B cell (primary cell): ENCODE measurements around the gene VWA8. TPM values are rescaled to one million over a fixed set of nuclear protein-coding genes. Genes with fewer than 3 reads are reported as not detected.

Experiments
- ATAC-seq: fragments of 200-7000 bp; cut with Tn5 transposase; one replicate; pipeline ENCODE4 v1.10.0; 2021; ENCODE audit warnings: low read depth, mild to moderate bottlenecking, moderate number of reproducible peaks, moderate library complexity
- CTCF ChIA-PET: fragments of 350-600 bp; sonication (Branson Sonifier 250); formaldehyde crosslinking; loops from one replicate; lab custom pipeline; 2021; ENCODE audit warnings: antibody characterized with exemption, inconsistent platforms; lab: Charles Lee
- POLR2A ChIA-PET: fragments of 350-600 bp; sonication (Branson Sonifier 250); formaldehyde crosslinking; loops from one replicate; lab custom pipeline; 2021; ENCODE audit warnings: antibody characterized with exemption; lab: Charles Lee
- DNase-seq: peaks from one replicate; pipeline ENCODE4 v3.0.0; 2013
- H2AFZ ChIP-seq: 2 replicates; pipeline ENCODE4 v1.6.1; 2012; ENCODE audit warnings: mild to moderate bottlenecking, low read depth, low read length; ENCODE audit not compliant: insufficient read depth, poor library complexity, severe bottlenecking
- H3K27ac ChIP-seq, 2 donors: 1 replicate in 1 of 2; 2 replicates in 1 of 2; pipeline ENCODE4 v1.5.1; 2012 to 2013; ENCODE audit warnings: low read length in 2 of 2, mild to moderate bottlenecking in 2 of 2, moderate library complexity in 1 of 2
- H3K27me3 ChIP-seq, 4 experiments: fragments of 200-600 bp in 1 of 4; sonication (generic) in 1 of 4; replicated peaks in 1 of 4; 1 replicate in 2 of 4; 2 replicates in 2 of 4; pipeline versions ENCODE4 v1.6.1 to v1.7.0; 2013 to 2016; ENCODE audit warnings: low read length in 3 of 4, mild to moderate bottlenecking in 2 of 4, mixed read lengths in 1 of 4, moderate library complexity in 1 of 4; ENCODE audit not compliant: insufficient read depth in 4 of 4, control insufficient read depth in 3 of 4; ENCODE audit errors: control extremely low read depth in 1 of 4
- H3K36me3 ChIP-seq, 2 experiments: replicated peaks in 1 of 2; 1 replicate in 1 of 2; 2 replicates in 1 of 2; pipeline versions ENCODE4 v1.6.1 to v1.7.1; 2013; ENCODE audit warnings: low read length in 1 of 2; ENCODE audit not compliant: insufficient read depth in 2 of 2, control insufficient read depth in 1 of 2; ENCODE audit errors: control extremely low read depth in 1 of 2, extremely low read depth in 1 of 2
- H3K4me1 ChIP-seq, 2 donors: fragments of 200-600 bp in 1 of 2; sonication (generic) in 1 of 2; 1 replicate in 1 of 2; 2 replicates in 1 of 2; pipeline versions ENCODE4 v1.5.1 to v1.6.1; 2013 to 2017; ENCODE audit warnings: low read length in 2 of 2; ENCODE audit not compliant: control insufficient read depth in 2 of 2, insufficient read depth in 2 of 2
- H3K4me2 ChIP-seq: replicated peaks from 2 replicates; pipeline ENCODE3; 2012; ENCODE audit warnings: mild to moderate bottlenecking, low read depth, low read length; ENCODE audit not compliant: poor library complexity, severe bottlenecking
- H3K4me3 ChIP-seq, 5 experiments: fragments of 200-600 bp in 1 of 5; sonication (generic) in 1 of 5; 1 replicate in 3 of 5; 2 replicates in 2 of 5; pipeline versions ENCODE4 v1.5.1 to v1.7.0; 2011 to 2016; ENCODE audit warnings: low read length in 4 of 5, mild to moderate bottlenecking in 4 of 5, low read depth in 2 of 5, control low read depth in 1 of 5, moderate library complexity in 1 of 5; ENCODE audit not compliant: insufficient read depth in 1 of 5; ENCODE audit errors: control extremely low read depth in 1 of 5, extremely low read depth in 1 of 5
- H3K79me2 ChIP-seq: fragments of 200-600 bp; sonication (generic); one replicate; pipeline ENCODE4 v1.6.0; 2016; ENCODE audit warnings: low read length; ENCODE audit not compliant: control insufficient read depth, insufficient read depth
- H3K9ac ChIP-seq: fragments of 200-600 bp; sonication (generic); 2 replicates; pipeline ENCODE4 v1.6.1; 2017; ENCODE audit warnings: mild to moderate bottlenecking, low read length, moderate library complexity
- H3K9me3 ChIP-seq, 3 donors: one replicate each; pipeline versions ENCODE4 v1.6.1 to v1.7.1; 2013; ENCODE audit warnings: low read length in 2 of 3; ENCODE audit not compliant: control insufficient read depth in 2 of 3, insufficient read depth in 1 of 3; ENCODE audit errors: control extremely low read depth in 1 of 3
- H4K20me1 ChIP-seq: 2 replicates; pipeline ENCODE4 v1.6.0; 2012; ENCODE audit warnings: mild to moderate bottlenecking, low read length; ENCODE audit not compliant: insufficient read depth, control insufficient read depth, poor library complexity, severe bottlenecking
- H3K27ac Mint-ChIP-seq: one replicate; pipeline ENCODE4 v1.8.0; 2021; ENCODE audit warnings: mixed read lengths
- H3K27me3 Mint-ChIP-seq: one replicate; pipeline ENCODE4 v1.8.0; 2021; ENCODE audit warnings: mixed read lengths
- H3K4me1 Mint-ChIP-seq: one replicate; pipeline ENCODE4 v1.8.0; 2021; ENCODE audit warnings: mixed read lengths
- H3K4me3 Mint-ChIP-seq: one replicate; pipeline ENCODE4 v1.8.0; 2021; ENCODE audit warnings: mixed read lengths
- H3K9me3 Mint-ChIP-seq: one replicate; pipeline ENCODE4 v1.8.0; 2022; ENCODE audit warnings: mixed read lengths; ENCODE audit not compliant: insufficient read depth
- EZH2 ChIP-seq: IDR thresholded peaks from 2 replicates; pipeline ENCODE4 v1.6.1; 2012; ENCODE audit warnings: borderline replicate concordance, low read depth, mild to moderate bottlenecking, moderate library complexity, low read length; ENCODE audit not compliant: insufficient read depth, poor library complexity, severe bottlenecking
- WGBS: methylation state at CpG from one replicate; pipeline ENCODE4 v1.1.5; 2013; ENCODE audit warnings: missing lambda C conversion rate; ENCODE audit not compliant: insufficient coverage; 5-methylcytosine and 5-hydroxymethylcytosine counted together
- intact Hi-C: fragments of 100-400 bp; cut with micrococcal nuclease; formaldehyde crosslinking; loops from one replicate; pipeline ENCODE4 v1.10.0; 2022
- polyA plus RNA-seq: library from polyadenylated mRNA; depleted of rRNA; stranded (reverse); fragments of >200 nt; gene quantifications from 2 replicates; pipeline ENCODE4 v1.2.3, GENCODE V29; 2012
- total RNA-seq, 2 donors: library from RNA; stranded (reverse); fragments of 120-200 nt in 1 of 2; gene quantifications; 1 replicate in 1 of 2; 2 replicates in 1 of 2; pipeline versions ENCODE4 v1.2.3 to v1.2.4, GENCODE V29; 2013 to 2022
- TF ChIP-seq, protein P1 (sequence below): fragments of 200-600 bp; IDR thresholded peaks from one replicate; pipeline ENCODE4 v1.8.0; 2022; ENCODE audit warnings: antibody characterized with exemption, mild to moderate bottlenecking

The VWA8 gene
- total and polyA plus RNA-seq, 2 donors (not counting 1 experiment from before 2014, with no cell fraction given) = 6.0 to 19.7 TPM

DNA sequence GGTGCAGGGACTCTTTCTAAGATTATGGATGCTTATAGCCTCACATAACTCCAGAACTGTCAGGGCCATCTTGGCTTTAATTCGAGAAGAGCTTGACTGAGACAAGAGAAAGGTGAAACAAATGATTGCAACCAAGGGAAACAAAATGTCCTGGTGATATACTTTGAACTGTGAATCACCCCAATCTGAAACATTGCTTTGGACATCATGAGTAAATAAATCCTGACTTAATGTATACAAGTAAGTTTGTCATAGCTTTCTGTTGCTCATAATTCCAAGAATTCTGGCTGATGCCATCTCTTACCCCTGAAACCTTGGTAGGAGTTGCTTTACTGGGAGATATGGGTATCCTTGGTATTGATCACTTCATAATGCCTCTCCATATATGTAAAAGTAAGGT is 5.8 kb upstream of the VWA8 start:
- Histone ChIP-seq H3K4me3 (no peak overlapping the region), H3K27me3 (no peaks in the 10 kb centered on the region), H3K4me2 (no peak overlapping the region), H3K9me3 (no peaks in the 10 kb centered on the region), H3K79me2 (no peaks in the 10 kb centered on the region), H3K36me3 (no peaks in the 10 kb centered on the region), H3K4me1 (peaks cover 0 to 3% of the 10 kb centered on the region in 2 donors), H3K9ac (no peak overlapping the region), H4K20me1 (no peaks in the 10 kb centered on the region), H3K27ac (no peak overlapping the region), H2AFZ (no peak overlapping the region)
- H3K9me3 Mint-ChIP-seq = no peaks in the 10 kb centered on the region
- ATAC-seq (no peak), DNase-seq (no peak)
- no peak overlapping the region for H3K27ac Mint-ChIP-seq
- H3K4me3 Mint-ChIP-seq = no peak overlapping the region
- no CpG with 5 or more reads among the region's 1 CpG for WGBS
- peaks cover 2% of the 10 kb centered on the region for H3K4me1 Mint-ChIP-seq
- H3K27me3 Mint-ChIP-seq = peaks cover 13% of the 10 kb centered on the region
- ChIA-PET POLR2A (no interaction called here), CTCF (interaction anchor here (0.6 kb wide), 1 partner anchor 693 kb away, joined by 4 read pairs; no protein-coding TSS in a partner anchor)
- intact Hi-C loops = no loop called here
- TF ChIP-seq EZH2 = no peak
- TF ChIP-seq, protein P1, sequence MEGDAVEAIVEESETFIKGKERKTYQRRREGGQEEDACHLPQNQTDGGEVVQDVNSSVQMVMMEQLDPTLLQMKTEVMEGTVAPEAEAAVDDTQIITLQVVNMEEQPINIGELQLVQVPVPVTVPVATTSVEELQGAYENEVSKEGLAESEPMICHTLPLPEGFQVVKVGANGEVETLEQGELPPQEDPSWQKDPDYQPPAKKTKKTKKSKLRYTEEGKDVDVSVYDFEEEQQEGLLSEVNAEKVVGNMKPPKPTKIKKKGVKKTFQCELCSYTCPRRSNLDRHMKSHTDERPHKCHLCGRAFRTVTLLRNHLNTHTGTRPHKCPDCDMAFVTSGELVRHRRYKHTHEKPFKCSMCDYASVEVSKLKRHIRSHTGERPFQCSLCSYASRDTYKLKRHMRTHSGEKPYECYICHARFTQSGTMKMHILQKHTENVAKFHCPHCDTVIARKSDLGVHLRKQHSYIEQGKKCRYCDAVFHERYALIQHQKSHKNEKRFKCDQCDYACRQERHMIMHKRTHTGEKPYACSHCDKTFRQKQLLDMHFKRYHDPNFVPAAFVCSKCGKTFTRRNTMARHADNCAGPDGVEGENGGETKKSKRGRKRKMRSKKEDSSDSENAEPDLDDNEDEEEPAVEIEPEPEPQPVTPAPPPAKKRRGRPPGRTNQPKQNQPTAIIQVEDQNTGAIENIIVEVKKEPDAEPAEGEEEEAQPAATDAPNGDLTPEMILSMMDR = no peak

DNA sequence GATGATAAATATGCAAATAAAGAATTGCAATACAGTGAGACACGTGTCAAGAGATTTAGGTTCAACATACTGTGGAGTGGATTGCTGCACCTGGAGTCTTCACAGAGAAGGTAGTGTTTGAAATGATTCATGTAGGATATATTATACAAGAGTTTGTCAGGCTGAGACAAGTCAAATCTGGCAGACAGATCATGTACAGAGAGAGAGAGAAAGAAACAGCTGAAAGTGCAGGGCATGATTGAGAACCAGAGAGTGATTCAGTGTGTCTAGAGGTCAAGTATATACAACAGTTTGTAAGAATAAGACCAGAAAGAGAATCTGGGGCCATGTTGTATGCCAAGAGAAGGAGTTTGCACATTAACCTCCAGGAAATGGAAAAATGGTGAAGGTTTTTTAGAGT is 2.1 kb upstream of the VWA8 start:
- ChIA-PET CTCF (interaction anchor here (0.6 kb wide), 1 partner anchor 898 kb away, joined by 3 read pairs; no protein-coding TSS in a partner anchor), POLR2A (no interaction called here)
- ATAC-seq (no peak), DNase-seq (no peak)
- peaks cover 13% of the 10 kb centered on the region for H3K27me3 Mint-ChIP-seq
- no peaks in the 10 kb centered on the region for H3K9me3 Mint-ChIP-seq
- H3K27ac Mint-ChIP-seq = no peak overlapping the region
- H3K4me2 ChIP-seq = no peak overlapping the region
- no peak for TF ChIP-seq EZH2
- TF ChIP-seq, protein P1 = no peak
- H3K9ac ChIP-seq = no peak overlapping the region
- H3K4me3 Mint-ChIP-seq = no peak overlapping the region
- H4K20me1 ChIP-seq = no peaks in the 10 kb centered on the region
- 60% methylated on average over 1 of the region's 1 CpG for WGBS
- intact Hi-C loops = loop anchor here (5.0 kb wide), 1 partner anchor 506 kb away; the partner anchor contains the start of gene RGCC
- H3K27me3 ChIP-seq = no peaks in the 10 kb centered on the region
- H2AFZ ChIP-seq = no peak overlapping the region
- H3K4me3 ChIP-seq = no peak overlapping the region
- no peak overlapping the region for H3K27ac ChIP-seq
- H3K36me3 ChIP-seq = no peaks in the 10 kb centered on the region
- H3K9me3 ChIP-seq = no peaks in the 10 kb centered on the region
- peaks cover 15% of the 10 kb centered on the region for H3K4me1 Mint-ChIP-seq
- peaks cover 12 to 18% of the 10 kb centered on the region in 2 donors for H3K4me1 ChIP-seq
- peaks cover 32% of the 10 kb centered on the region for H3K79me2 ChIP-seq
